GM21528 (cell line): ENCODE measurements around the gene CTBP2.

Experiments used
- ATAC-seq: cut with Tn5 transposase; IDR thresholded peaks from one replicate; pipeline ENCODE4 v1.9.1; 2021; ENCODE audit warnings: mild to moderate bottlenecking, moderate library complexity; ENCODE audit not compliant: unreplicated experiment, low FRiP score

CTBP2 gene

DNA sequence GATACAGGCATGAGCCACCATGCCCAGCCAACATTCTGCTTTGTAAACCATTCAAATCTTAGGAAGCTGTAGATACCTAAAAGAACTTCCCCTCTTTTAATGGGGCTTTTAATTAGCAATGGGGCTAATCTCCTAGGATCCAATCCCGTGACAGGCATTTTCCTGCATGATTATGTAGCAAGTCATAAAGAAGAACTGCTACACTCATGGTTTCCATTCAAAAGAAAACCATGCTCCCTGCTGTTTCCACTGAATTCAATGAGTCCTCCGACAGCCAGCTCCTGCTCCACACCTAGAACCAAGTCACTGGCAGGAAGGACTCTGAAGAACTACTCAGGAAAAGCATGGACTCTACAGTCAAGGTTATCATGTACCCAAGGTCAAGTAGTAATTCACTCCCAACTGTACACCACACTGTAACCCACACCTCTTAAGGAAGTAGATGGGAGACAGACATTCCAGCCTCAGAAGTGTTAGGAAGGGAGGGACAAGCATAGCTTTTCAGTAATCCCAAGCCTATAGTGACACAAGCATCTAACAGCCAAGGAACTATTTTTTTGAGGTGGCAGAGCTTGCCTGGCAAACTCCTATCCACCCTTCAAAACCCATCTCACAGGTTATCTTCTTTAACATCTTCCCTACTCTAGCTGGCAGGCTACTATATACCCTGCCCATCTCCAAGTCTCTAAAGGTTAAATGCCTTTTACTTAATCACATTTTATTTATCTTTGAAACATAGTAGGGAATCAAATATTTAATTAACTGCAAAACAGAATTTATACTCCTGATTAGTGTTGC lies 47.5 kb downstream of the CTBP2 start:
- no peak for ATAC-seq

DNA sequence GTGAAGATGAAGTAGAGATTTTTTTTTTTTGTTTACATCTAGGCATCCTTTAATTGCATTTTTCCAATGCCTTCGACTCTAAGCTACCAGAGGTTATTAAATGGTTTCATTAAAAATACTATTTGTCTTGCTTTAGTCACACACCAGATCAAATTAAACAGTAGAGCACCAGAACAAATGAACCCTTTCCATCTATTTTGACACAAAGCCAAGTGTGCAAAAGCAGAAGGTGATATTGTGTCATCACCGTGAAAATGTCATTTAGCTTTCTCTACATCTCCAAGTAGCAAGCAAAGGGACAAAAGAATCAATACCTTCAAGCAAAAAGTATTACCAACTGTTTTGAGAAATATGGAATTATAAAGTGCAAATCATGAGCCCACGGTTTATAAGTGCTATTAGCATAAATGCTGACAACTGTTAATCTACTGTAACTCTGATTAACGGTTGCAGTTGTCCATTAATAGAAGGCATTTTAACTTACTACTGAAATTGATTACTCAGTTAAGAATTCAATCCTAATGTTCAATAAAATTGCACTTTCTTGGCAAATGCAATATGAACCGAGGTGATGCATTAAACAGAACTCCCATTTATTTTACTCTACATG lies 49.1 kb downstream of the CTBP2 start:
- no peak for ATAC-seq

- ATAC-seq, result no peak
Measured at GRCh38 chr10:125107965-125108580, 52.3 kb downstream of the CTBP2 start.

DNA sequence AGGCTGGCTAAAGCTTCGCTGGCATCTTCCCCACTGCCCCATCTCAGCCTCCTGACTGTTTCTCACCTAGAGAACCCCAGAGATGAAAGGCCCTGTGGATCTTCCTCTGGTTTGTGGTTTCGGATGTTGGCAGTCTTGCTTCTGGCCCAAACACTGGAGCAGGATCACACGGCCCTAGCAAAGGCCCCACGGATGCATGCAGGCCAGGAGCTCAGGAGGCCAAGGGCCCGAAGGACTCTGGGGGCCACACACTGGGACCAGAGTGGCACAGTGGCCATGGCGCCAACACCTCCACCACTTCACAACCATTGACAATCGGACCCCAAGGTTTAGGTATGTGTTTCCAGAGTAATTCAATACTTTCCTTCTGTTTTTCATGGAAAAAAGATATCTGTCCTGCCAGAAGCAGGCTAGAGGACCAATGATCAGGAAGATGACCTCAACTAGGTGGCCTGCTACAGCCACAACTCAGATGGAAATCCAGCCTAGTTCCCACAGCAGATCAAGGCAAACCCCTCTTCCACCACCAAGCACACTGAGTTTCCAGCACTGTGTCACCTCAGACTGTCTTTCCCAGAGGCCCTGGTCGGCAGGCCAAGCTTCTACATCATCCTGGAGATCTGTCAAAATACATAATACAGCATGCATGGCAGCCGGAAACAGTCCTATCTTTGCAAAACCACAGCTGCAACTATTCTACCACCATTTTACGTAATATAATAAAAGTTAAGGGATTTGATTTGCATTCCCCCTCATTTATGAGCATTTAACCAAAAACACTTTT lies 53.0 kb downstream of the CTBP2 start:
- ATAC-seq, result no peak

DNA sequence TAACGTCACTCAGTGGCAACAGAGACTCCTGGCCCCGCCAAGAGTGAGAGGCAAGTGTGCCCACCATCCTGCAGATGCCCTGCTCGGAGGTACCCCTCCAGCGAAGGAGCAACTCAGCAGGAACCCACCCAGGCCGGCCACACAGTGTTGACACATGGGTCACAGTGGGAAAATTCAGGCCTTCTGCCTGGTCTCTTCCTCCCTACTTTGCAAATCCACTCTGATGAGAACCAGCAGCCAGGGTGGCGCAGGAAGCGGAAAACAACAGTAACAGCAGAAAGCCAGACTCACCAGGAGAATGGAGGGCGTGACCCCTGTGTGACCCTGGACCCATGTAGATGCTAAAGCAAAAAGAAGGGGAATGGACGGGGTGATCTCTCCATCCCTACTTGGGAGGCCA lies 53.8 kb downstream of the CTBP2 start:
- ATAC-seq, result no peak

DNA sequence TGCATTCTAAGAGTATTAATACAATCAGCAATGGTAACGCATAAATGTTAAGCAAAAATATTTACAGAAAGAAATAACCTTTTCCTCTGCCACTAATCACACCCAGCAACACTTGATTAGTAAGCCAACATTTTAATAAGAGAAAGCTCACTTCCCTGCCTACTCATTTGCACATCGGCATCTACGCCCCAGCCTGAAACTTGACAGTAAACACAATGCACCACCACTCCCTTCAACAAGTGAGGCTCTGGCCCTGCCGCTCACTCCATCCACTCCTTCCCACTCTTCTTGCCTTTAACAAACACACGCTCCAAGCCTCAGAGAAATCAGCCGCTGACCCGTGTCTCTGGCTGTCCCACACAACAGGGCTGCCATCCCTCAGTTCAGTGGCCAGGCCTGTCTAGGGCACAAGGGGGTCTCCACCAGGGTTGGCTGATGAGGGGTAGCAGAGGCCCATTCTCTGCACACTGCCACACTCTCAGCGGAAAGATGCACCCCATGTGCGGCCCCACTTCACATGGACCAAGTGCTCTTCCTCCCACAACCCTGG lies 54.6 kb downstream of the CTBP2 start:
- ATAC-seq, result no peak

- no peak for ATAC-seq
Measured at GRCh38 chr10:125105155-125105554, 55.2 kb downstream of the CTBP2 start.

DNA sequence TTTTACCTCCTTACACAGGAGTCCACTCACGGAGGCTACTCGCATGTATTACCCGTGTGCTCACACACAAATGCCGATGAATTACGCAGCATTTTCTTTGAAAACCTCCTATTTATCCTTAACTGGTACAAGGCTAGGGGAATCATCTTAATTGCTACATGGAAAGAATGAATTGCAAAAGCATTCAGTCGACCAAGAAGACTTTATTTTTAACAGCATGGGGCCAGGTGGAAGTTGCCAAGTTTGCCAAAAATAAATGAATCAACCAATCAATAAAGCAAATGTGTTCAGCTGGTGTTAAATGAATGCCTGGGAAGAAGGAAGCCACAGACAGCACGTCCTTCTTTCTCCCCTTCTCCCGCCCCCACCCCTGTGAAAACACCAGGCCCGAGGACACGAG lies 55.8 kb downstream of the CTBP2 start:
- no peak for ATAC-seq

GRCh38 chr10:125103924-125104323 lies 56.4 kb downstream of the CTBP2 start:
- no peak for ATAC-seq

DNA sequence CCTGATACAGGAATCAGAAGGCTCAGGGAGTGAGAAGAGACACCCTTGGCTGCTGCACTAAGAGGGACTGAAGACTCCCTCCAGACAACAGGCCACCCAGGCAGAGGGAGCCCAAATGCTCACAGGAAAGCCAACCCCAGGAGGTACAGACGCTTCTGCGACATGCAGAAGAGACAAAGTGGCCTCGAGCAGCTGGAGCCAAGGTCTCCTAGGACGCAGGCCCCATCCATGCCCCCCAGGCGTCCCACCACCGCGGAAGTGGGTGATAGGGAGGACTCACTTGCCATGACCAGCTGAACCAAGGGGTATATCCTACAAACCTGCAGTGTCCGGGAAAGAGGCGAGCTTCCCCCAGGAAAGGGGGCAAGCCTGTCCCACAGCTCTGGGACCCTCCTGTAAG lies 56.9 kb downstream of the CTBP2 start:
- no peak for ATAC-seq

- no peak for ATAC-seq
Measured at GRCh38 chr10:125102821-125103220, 57.5 kb downstream of the CTBP2 start.

- ATAC-seq, result no peak
Measured at GRCh38 chr10:125102246-125102645, 58.1 kb downstream of the CTBP2 start.

DNA sequence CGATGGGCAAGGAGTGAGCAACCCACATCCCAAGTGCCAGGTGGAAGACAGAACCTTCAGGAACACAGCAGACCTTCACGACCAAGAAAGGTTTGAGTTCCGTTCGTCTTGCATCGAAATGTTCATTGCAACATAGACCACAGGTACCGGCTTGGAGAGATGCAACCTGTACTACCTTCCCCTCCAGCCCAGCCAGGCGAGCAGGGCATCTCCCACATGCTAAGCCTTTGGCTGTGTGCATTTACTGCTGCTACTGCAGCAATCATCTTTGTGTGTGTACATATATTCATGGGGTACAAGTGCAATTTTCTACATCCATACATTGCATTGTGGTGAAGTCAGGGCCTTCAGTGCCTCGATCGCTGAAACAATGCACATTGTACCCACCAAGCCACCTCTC lies 58.8 kb downstream of the CTBP2 start:
- no peak for ATAC-seq

DNA sequence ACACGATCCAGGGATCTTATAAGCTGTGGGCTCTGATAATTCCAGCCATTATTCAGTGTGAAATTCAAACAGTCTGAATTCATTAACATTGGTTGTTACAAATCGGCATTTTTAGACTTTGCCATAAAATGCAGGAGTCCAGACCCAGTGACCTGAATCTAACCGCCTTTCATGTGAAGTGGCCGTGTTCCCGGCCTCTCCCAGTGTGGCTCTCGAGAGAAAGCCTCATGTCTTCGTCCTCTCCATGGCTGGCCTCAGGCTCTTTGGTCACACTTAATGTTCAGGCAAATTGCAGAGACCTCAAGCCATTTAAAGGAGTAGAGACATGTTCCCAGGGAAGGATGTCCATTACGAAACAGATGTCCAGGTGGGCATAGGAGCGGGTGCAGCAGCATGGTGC lies 59.3 kb downstream of the CTBP2 start:
- no peak for ATAC-seq

- no peak for ATAC-seq
Measured at GRCh38 chr10:125097409-125098070, 62.8 kb downstream of the CTBP2 start.

DNA sequence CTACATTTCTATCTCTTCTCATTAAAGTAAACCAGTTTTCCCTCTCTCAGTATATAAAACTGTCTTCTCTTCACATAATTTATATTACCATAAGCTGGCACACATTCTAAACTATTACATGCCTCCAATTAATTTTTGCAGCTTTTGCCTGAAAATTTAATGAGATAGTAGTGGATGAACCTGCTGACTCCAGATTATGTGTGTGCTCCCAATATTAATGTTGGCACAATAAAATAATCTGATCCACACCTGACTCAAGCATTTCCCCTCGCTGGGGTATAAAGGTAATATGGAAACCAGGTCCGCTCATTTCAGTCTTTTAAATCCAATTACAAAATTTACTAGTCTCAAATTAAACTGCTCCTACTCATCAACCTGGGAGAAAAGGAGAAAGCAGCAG lies 63.4 kb downstream of the CTBP2 start:
- ATAC-seq, result no peak

- no peak for ATAC-seq
Measured at GRCh38 chr10:125096371-125096770, 64.0 kb downstream of the CTBP2 start.

DNA sequence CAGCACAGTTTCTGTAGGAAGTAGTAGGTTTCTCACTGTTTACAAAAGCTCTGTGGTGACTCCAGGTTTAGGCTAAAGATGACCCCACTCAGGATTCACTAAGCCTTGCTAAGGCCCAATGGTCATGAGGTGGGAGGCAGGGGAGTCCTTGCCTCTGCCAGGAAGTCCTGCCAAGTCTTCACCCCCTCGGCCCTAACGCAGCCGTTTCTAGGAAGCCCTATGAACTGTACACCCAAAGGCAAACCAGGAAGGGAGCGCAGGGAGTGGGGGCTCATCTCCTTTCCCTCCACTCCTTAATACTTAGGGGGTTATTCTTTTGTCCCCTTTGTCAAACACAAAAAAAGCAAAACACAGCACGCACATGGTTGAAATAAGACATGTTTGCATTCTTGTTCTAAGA lies 64.6 kb downstream of the CTBP2 start:
- ATAC-seq, result no peak

DNA sequence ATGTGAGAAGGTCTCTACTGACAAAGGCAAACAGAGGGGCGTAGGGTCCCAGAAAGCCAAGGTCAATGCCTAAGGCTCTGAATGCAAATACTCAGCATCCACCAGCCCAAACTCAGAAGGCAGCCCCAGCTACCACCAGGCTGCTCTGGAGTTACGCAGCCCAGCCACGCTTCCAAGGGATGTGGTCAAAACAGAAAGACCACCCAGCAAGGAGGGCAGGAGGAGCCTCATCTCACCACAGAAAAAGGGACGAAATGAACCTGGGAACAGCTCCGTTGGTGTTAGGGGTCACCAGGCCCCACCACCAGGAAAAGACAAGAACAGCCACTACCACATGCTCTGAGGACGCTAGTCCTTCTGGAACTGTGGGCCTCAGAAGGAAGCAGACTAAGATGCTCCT lies 65.1 kb downstream of the CTBP2 start:
- no peak for ATAC-seq

DNA sequence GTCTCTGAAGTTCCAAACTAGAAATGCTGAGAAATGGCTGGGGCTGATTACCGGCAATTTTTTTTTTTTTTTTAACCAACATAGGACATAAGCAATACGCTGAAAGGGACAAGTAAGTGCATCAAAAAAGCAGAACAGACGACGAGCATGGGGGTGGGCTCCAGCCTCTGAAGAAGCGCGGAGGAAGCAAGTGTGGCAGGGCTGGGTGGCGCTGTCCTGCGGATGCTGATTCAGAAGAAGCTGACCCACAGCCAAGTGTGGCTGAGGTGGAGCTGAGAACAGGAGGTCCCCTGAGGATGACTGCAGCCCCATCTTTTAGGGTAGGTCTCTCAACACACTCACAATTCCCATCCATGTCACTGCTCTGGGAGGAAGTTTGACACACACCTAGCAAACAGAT lies 65.6 kb downstream of the CTBP2 start:
- ATAC-seq, result no peak
